AG10803 (cell line): ENCODE data around the gene KLF14.
"Not testable (repeated sequence)": the region's sequence is repeated elsewhere in the genome, so short reads cannot be mapped to it uniquely, and the experiment has no call there.

Experiments used
- DNase-seq: peaks from one replicate; pipeline ENCODE4 v3.0.0; 2010; ENCODE audit warnings: low read depth
- H3K4me3 ChIP-seq: 2 replicates; pipeline ENCODE4 v1.5.1; 2011; ENCODE audit warnings: mild to moderate bottlenecking, low read length, control low read depth
- TF ChIP-seq, protein P1 (sequence below): conservative IDR thresholded peaks from 2 replicates; pipeline ENCODE4 v1.5.1; 2011; ENCODE audit warnings: mild to moderate bottlenecking, low read length, control low read depth, inconsistent platforms

Gene KLF14

DNA sequence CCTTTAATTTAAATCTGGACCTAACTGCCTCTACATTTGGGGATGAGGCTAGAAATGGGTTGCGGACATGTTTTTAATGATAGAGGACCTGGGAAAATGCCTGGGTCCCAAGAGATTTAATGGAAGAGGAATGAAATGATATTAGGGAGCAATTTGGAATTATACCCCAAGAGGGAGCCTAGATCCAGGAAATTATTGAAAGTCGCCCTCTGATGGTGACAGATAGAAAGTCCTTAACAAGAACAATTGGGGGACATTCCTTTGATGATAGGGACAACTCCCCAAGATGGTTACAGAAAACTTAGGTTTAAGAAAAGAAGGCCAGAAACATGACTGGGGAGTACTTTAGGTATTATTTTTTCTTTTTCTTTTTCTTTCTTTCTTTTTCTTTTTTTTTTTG is 38.2 kb downstream of the KLF14 start:
- H3K4me3 ChIP-seq: no peak overlapping the region
- DNase-seq: peak; percentile 47
- TF ChIP-seq, protein P1, sequence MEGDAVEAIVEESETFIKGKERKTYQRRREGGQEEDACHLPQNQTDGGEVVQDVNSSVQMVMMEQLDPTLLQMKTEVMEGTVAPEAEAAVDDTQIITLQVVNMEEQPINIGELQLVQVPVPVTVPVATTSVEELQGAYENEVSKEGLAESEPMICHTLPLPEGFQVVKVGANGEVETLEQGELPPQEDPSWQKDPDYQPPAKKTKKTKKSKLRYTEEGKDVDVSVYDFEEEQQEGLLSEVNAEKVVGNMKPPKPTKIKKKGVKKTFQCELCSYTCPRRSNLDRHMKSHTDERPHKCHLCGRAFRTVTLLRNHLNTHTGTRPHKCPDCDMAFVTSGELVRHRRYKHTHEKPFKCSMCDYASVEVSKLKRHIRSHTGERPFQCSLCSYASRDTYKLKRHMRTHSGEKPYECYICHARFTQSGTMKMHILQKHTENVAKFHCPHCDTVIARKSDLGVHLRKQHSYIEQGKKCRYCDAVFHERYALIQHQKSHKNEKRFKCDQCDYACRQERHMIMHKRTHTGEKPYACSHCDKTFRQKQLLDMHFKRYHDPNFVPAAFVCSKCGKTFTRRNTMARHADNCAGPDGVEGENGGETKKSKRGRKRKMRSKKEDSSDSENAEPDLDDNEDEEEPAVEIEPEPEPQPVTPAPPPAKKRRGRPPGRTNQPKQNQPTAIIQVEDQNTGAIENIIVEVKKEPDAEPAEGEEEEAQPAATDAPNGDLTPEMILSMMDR: peak; percentile 84

DNA sequence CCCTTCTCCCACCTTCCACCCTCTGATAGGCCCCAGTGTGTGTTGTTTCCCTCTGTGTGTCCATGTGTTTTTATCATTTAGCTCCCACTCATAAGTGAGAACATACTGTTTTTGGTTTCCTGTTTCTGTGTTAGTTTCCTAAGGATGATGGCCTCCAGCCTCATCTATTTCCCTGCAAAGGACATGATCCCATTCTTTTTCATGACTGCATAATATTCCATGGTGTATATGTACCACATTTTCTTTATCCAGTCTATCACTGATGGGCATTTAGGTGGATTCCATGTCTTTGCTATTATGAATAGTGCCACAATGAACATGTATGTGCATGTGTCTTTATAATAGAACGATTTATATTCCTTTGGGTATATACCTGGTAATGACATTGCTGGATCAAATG is 41.6 kb downstream of the KLF14 start:
- DNase-seq, H3K4me3 ChIP-seq: not testable (repeated sequence)

DNA sequence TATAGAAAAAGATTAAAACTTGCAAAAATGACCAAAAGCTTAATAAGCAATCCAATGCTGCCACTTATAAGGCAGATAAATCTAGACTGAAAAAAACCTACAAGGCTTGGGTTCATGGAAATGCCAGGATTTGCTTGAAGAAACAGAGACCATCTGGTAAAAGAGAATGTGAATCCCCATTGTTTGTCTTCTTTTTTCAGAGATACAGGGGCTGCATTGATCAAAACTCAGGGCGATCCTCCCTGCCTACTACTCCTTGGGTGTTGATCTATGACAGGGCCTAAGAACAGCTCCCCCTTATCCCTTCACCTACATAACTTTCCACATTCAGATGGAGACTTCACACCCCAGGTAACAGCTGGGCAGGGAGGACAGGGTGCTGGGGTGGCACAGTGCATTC is 44.3 kb downstream of the KLF14 start:
- DNase-seq: no peak
- no peak overlapping the region for H3K4me3 ChIP-seq
- TF ChIP-seq, protein P1: no peak

DNA sequence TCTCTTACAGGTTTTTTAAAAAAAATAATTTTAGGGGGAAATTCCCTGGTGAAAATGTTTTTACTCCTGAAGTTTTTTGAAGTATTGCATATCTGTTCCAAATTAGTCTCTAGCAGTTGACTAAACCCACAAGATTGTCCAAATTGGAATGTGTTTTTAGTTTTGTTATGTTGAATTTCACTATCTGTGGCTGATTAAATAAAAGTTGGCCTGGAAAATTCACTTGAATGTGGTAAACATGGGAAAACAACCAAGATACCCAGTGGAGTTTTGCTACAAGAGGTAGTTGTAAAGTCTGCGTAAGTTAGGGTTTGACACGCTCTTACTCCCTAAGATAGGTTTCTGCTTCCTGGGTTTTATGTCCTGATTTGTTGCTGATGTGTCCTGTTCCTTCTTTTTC is 51.0 kb downstream of the KLF14 start:
- no peak overlapping the region for H3K4me3 ChIP-seq
- DNase-seq: peak; percentile 79
- TF ChIP-seq, protein P1: no peak
